ENCODE measurements around the gene PRKCG.

Gene PRKCG

DNA sequence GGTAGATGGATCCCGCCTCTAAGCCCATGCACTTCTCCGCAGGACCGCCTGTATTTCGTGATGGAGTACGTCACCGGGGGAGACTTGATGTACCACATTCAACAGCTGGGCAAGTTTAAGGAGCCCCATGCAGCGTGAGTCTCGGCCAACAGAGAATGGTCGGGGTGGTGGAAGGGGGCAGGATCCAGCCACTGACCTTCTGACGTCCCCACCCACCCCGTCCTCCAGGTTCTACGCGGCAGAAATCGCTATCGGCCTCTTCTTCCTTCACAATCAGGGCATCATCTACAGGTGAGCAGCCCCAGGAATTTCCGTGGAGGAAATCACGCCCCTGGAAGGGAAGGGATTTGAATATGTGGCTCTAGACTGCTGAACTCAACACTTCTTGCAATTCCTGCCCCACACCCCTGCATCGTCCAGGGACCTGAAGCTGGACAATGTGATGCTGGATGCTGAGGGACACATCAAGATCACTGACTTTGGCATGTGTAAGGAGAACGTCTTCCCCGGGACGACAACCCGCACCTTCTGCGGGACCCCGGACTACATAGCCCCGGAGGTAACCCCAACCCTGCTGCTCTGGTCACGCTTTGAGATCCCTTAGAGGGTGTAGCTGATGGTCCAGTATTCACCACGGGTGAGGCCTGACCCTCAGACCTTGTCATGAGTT is 18.3 kb downstream of the PRKCG start:
- DNase-seq: no peak

GRCh38 chr19:53903055-53903680 is 21.2 kb downstream of the PRKCG start:
- DNase-seq: no peak

DNA sequence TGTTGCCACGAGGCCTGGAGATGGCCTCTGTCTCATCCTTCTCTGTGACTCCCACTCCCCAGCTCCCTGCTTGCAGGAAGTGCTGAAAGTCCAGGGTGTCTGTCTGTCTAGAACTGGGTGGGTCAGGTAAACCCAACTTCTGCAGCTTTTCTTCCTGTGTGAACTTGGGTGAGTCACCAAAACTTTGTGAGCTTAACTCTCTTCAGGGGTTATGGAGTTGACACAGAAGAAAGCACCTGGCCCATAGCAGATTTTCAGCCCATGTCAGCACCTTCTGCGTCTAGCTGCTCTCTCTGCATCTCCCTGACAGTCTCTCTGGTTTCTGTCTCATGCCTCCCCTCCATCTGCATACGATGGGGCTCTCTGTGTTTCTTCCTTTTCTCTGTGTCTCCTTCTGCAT is 22.9 kb downstream of the PRKCG start:
- DNase-seq: no peak

- DNase-seq: no peak
These were observed 23.8 kb downstream of the PRKCG start for GRCh38 chr19:53905787-53906186.

DNA sequence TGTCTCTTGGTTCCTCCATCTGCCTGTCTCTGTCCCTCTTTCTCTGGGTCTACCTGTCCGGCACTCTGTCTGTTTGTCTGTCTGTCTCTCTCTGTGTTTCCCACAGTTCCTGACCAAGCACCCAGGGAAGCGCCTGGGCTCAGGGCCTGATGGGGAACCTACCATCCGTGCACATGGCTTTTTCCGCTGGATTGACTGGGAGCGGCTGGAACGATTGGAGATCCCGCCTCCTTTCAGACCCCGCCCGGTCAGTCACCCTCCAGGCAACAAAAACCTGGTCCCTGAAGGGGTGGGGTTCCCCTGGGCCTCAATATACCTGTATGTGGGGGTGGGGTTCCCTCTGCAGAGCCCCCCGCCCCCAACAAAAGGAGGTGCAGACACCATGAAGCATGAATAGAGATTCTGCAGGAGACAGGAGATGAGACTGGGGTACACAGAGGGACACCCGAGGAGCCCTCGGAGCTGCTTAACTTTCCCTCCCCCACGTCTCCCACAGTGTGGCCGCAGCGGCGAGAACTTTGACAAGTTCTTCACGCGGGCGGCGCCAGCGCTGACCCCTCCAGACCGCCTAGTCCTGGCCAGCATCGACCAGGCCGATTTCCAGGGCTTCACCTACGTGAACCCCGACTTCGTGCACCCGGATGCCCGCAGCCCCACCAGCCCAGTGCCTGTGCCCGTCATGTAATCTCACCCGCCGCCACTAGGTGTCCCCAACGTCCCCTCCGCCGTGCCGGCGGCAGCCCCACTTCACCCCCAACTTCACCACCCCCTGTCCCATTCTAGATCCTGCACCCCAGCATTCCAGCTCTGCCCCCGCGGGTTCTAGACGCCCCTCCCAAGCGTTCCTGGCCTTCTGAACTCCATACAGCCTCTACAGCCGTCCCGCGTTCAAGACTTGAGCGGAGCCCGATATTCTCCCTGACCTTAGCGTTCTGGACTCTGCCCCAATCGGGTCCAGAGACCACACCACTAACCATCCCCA is 24.5 kb downstream of the PRKCG start:
- peak; percentile 56 for DNase-seq

DNA sequence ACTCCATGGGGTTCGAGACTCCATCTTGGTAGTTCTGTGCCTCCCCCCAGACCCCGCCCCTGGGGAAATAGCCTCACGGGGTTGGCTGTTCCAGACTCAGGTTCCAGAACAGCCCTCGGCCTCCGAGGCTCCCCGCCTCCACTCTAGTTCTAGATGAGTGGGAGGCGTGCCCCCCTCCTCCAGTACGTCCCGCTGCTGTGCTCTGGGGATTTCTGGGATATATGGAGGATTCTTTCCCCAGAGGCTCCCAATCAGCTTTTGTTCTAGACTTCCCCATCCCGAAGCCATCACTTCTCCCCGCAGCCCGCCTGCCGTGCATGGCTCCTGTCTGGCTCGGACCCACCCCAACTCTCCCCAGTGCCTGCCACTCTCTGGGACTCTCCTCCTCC is 25.2 kb downstream of the PRKCG start:
- DNase-seq: no peak

GRCh38 chr19:53907690-53908089 is 25.7 kb downstream of the PRKCG start:
- DNase-seq: no peak

DNA sequence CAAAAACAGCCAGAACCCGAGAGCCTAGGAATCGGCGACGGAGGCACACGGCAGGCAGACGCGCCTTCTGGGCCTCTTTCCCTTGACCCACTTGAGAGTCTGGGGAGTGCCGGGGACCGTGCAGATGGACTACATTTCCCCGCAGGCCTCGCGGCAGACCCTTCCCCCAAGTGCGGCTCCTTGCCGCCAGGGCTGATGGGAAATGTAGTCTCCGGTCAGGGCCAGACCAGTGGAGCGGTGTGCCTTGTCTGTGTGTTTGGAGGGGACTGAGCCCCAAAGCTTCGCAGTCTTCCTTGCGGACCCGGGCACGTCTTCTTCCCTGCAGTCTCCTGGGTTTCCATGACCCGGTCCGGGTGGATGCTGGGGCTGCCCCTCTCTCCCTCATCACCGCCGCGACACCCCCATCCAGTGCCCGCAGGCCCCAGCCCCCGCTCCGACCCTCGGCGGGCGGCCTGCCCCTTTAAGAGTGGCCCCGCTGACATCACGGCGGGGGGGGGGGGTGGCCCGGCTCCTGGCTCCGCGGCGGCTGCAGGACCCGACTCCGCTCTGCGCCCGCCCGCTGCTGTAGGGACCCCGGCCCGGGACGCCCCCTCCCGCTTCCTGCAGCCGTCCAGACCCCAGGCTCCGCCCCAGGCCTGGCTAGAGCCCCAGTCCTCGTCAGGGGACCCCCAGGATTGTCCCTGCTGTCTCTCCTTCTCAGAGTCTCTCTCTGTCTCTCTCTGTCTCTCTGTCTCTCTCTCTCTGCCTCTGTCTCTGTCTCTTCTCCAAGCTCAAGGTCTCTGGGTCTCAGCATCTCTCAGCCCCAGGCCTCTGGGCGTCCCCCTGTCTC is 26.3 kb downstream of the PRKCG start:
- DNase-seq: peak; percentile 58

DNA sequence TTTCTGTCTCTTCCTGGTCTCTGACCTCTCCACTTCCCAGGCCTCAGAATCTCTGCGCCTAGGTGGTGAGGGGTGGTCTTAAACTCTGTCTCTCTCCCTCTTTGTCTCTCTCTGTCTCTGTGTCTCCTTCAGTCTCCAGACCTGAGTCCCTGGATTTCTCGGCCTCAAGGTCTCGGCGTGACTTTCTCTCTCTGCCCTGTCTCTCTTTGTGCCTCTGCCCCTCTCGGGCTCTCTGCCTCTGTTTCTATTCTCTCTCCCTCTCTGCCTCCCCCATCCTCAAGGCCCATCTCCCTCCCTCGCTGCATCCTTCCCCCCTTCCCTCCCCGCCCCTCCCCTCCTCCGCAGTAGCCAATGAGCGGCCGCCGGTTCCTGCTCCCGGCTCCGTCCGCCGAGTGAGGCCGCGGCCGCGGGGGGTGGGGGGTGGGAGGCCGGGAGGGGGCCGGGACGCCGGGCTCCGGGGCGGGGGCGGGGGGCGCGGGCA is 27.0 kb downstream of the PRKCG start, which contains the start of gene CACNG7:
Gene CACNG7 (plus strand): TSS at position 344 of the 481 bp plus-strand sequence. CDS start 3,554 bp downstream, outside the sequence.
- no peak for DNase-seq

GRCh38 chr19:53909471-53910169 is 27.6 kb downstream of the PRKCG start:
- DNase-seq: no peak

- DNase-seq: no peak
These were observed 28.1 kb downstream of the PRKCG start for GRCh38 chr19:53910170-53910518.

GRCh38 chr19:53912653-53913052 is 30.7 kb downstream of the PRKCG start:
- DNase-seq: no peak

DNA sequence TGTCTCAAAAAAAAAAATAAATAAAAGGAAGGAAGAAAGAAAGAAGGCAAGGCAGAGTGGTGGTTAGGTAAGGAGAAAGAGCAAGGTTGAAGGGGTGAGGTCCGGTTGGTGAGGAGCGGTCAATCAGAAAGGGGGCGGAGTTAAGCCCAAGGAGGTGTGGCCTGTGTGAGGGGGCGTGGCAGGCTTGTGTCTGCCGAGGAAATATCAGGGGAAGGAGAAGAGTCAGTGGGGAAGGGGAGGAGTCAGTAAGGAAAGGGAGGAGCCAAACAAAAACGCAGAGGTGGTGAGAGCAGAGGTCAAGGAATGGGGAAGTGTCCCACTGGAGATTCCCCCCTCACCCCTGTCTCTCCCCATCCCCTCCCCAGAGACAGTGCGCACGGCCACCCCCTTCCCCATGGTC is 33.0 kb downstream of the PRKCG start:
- no peak for DNase-seq

- DNase-seq: no peak
These were observed 34.0 kb downstream of the PRKCG start for GRCh38 chr19:53916004-53916403.

- DNase-seq: no peak
These were observed 35.4 kb downstream of the PRKCG start for GRCh38 chr19:53917356-53917755.

GRCh38 chr19:53927739-53928138 is 45.7 kb downstream of the PRKCG start:
- DNase-seq: no peak

DNA sequence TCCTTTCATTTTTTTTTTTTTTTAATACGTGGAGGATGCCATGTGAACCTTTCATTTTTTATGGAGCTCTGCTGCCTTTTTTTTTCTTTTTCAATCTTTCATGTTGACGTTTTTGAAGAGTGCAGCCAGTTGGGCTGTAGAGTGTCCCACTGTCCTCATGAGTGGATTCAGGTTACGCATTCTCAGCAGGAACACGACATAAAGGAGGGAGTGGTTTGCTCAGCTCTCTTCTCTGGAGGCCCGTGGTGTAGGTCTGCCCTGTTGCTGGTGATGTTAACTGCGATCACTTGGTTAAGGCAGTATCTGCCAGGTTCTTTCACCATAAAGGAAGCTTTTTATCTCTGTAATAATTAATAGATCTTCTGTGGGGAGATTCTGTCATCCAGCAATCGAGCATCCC is 54.0 kb downstream of the PRKCG start:
- no peak for DNase-seq

DNA sequence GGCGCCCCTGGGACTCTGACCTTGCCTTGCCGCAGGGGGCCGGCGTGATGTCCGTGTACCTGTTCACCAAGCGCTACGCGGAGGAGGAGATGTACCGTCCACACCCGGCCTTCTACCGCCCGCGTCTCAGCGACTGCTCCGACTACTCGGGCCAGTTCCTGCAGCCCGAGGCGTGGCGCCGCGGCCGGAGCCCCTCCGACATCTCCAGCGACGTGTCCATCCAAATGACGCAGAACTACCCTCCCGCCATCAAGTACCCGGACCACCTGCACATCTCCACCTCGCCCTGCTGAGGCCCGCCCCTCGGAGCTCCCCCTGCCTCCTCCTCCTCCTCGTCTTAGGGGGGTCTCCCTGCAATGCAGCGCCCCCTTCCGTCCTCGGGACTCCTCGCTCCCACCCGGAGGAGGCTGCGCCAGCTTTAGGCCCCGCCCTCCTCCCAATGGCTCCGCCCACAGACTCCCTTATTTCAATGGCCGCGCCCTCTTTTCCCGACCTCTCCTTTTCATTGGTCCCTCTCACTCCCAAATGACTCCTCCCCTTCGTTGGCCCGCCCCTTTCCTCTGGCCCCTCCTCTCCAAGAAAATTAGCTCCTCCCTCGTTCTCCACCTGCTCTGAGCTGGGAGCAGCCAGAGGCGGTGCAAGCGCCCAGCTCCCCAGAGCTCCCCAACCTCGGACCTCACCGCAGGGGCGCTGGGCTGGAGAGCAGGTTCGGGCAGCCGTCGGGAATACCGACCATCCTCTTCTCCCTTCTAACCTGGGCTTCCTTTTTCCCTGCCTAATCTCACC is 60.2 kb downstream of the PRKCG start:
- DNase-seq: no peak

- DNase-seq: no peak
These were observed 62.4 kb downstream of the PRKCG start for GRCh38 chr19:53944416-53944815.

DNA sequence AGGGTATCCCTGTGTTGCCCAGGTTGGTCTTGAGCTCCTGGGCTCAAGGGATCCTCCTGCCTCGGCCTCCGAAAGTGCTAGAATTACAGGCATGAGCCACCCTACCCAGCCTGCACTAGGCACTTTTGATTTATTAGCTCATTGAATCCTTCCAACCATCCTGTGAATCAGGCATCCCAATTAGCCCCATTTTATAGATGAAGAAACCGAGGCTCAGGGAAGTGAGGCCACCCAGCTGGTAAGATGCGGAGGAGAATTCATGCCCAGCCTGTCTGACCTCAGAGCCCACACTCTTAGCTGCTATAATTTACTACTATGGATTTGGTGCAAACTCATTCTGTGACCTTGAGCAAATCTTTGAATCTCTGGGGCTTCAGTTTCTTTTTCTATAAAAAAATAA is 62.9 kb downstream of the PRKCG start:
- DNase-seq: no peak

DNA sequence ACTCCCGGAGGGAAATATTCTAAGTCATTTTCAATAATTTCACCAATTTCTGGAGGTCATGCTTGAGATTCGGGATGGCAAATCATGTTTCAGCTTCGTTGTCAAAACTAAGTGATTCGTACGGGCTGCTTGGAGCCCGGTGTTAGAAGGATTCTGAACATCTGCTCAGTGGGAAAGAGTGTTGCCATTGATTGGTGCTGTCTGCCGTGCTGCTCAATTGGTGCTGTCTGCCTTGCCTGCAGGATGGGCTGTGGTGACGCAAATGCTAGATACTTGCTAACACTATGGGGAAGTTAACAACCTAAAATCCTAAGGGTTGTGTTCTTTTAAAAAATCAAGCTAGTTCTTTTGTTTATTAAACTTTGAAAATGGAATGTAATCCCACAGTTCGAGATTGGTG is 63.4 kb downstream of the PRKCG start:
- DNase-seq: no peak
